SU-DHL-6 (cell line): Measurements from ENCODE around the gene MAP1B.

ENCODE experiments used
- H2AFZ ChIP-seq: fragments of 200-600 bp; sonication (generic); 2 replicates; pipeline ENCODE4 v1.6.1; 2014; ENCODE audit warnings: low read depth, mild to moderate bottlenecking, moderate library complexity, mixed read lengths, antibody characterized with exemption, low read length; ENCODE audit not compliant: severe bottlenecking
- H3F3A ChIP-seq: fragments of 200-600 bp; shearing (Covaris generic); 2 replicates; pipeline ENCODE4 v1.6.0; 2016; ENCODE audit warnings: antibody characterized with exemption, mild to moderate bottlenecking; ENCODE audit not compliant: insufficient read depth
- H3K27ac ChIP-seq: fragments of 200-600 bp; sonication (generic); 2 replicates; pipeline ENCODE4 v1.5.1; 2016; ENCODE audit warnings: low read depth, mild to moderate bottlenecking, low read length, moderate library complexity, mixed read lengths
- H3K27me3 ChIP-seq: fragments of 200-600 bp; sonication (generic), shearing (Covaris generic); 2 replicates; pipeline ENCODE4 v1.6.0; 2014; ENCODE audit warnings: mild to moderate bottlenecking, low read length
- H3K36me3 ChIP-seq: fragments of 200-600 bp; sonication (generic); 2 replicates; pipeline ENCODE4 v1.6.1; 2014; ENCODE audit warnings: mild to moderate bottlenecking, low read length, mixed read lengths
- H3K4me2 ChIP-seq: fragments of 300-600, 200-600 bp; shearing (Covaris generic), sonication (generic); 2 replicates; pipeline ENCODE4 v1.6.0; 2014; ENCODE audit warnings: low read length, low read depth, mild to moderate bottlenecking; ENCODE audit not compliant: poor library complexity, severe bottlenecking
- H3K4me3 ChIP-seq: fragments of 200-600 bp; sonication (generic); 2 replicates; pipeline ENCODE4 v1.5.1; 2014; ENCODE audit warnings: antibody characterized with exemption, low read length, mild to moderate bottlenecking, mixed read lengths; ENCODE audit not compliant: insufficient read depth, poor library complexity, severe bottlenecking
- H3K79me2 ChIP-seq: fragments of 200-600 bp; sonication (generic); 2 replicates; pipeline ENCODE4 v1.6.1; 2014; ENCODE audit warnings: mild to moderate bottlenecking, low read length, moderate library complexity; ENCODE audit not compliant: insufficient read depth
- H3K9ac ChIP-seq: fragments of 200-600 bp; sonication (generic); 2 replicates; pipeline ENCODE4 v1.7.0; 2014; ENCODE audit warnings: mild to moderate bottlenecking, low read length
- H3K9me2 ChIP-seq: fragments of 200-600 bp; sonication (generic); replicated peaks from 2 replicates; pipeline ENCODE4 v1.6.1; 2014; ENCODE audit warnings: low read length; ENCODE audit not compliant: insufficient read depth
- H3K9me3 ChIP-seq: fragments of 200-600 bp; sonication (generic); 2 replicates; pipeline ENCODE4 v1.6.1; 2014; ENCODE audit warnings: low read length, mixed read lengths; ENCODE audit not compliant: insufficient read depth
- H4K20me1 ChIP-seq: fragments of 200-600 bp; sonication (generic); 2 replicates; pipeline ENCODE4 v1.6.1; 2014; ENCODE audit warnings: low read depth, mild to moderate bottlenecking, antibody characterized with exemption, low read length, moderate library complexity, mixed read lengths
- EZH2phosphoT487 ChIP-seq: fragments of 200-600 bp; sonication (generic), shearing (Covaris generic); conservative IDR thresholded peaks from 2 replicates; pipeline ENCODE4 v1.6.1; 2018; ENCODE audit warnings: mild to moderate bottlenecking, antibody characterized with exemption, low read length, moderate library complexity, mixed read lengths
- TF ChIP-seq, protein P1 (sequence below): fragments of 200-600 bp; sonication (generic); IDR thresholded peaks from one replicate; pipeline ENCODE4 v1.5.1; 2017; ENCODE audit warnings: antibody characterized with exemption, mild to moderate bottlenecking, low read length, moderate library complexity; ENCODE audit not compliant: insufficient read depth, poor library complexity, severe bottlenecking

The MAP1B gene

DNA sequence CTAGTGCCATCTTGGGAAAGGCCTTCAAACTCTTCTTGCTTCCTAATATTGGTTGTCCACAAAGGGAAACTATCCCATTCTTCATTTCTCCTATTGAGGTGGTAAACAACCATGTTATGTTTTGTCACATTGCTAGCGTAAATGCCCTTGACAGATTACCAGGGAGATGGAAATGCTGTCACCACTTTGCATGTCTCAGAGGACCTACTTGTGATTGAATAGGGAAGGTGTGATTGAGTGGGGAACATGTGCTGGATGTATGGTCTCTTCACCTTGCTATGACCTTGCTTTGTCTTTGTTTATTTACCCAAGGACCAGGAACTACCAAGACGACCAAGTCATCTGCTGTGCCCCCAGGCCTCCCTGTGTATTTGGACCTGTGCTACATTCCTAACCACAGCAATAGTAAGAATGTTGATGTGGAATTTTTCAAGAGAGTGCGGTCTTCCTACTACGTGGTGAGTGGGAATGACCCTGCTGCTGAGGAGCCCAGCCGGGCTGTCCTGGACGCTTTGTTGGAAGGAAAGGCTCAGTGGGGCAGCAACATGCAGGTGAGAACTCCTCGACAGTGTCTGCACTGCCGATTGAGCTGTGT is 96.1 kb downstream of the MAP1B start:
- H2AFZ ChIP-seq, result no peak overlapping the region
- no peak overlapping the region for H3K4me3 ChIP-seq
- no peak overlapping the region for H3K4me2 ChIP-seq
- H3K79me2 ChIP-seq, result no peaks in the 10 kb centered on the region
- H3K9ac ChIP-seq, result no peak overlapping the region
- TF ChIP-seq, protein P1, sequence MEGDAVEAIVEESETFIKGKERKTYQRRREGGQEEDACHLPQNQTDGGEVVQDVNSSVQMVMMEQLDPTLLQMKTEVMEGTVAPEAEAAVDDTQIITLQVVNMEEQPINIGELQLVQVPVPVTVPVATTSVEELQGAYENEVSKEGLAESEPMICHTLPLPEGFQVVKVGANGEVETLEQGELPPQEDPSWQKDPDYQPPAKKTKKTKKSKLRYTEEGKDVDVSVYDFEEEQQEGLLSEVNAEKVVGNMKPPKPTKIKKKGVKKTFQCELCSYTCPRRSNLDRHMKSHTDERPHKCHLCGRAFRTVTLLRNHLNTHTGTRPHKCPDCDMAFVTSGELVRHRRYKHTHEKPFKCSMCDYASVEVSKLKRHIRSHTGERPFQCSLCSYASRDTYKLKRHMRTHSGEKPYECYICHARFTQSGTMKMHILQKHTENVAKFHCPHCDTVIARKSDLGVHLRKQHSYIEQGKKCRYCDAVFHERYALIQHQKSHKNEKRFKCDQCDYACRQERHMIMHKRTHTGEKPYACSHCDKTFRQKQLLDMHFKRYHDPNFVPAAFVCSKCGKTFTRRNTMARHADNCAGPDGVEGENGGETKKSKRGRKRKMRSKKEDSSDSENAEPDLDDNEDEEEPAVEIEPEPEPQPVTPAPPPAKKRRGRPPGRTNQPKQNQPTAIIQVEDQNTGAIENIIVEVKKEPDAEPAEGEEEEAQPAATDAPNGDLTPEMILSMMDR, result no peak
- TF ChIP-seq EZH2phosphoT487, result no peak
- no peaks in the 10 kb centered on the region for H3K9me3 ChIP-seq
- H3K27ac ChIP-seq, result no peak overlapping the region
- H3K36me3 ChIP-seq, result no peaks in the 10 kb centered on the region
- no peaks in the 10 kb centered on the region for H3K9me2 ChIP-seq
- no peaks in the 10 kb centered on the region for H4K20me1 ChIP-seq
- H3K27me3 ChIP-seq, result no peaks in the 10 kb centered on the region
- no peaks in the 10 kb centered on the region; the same call in 1 of the 2 replicates for H3F3A ChIP-seq

DNA sequence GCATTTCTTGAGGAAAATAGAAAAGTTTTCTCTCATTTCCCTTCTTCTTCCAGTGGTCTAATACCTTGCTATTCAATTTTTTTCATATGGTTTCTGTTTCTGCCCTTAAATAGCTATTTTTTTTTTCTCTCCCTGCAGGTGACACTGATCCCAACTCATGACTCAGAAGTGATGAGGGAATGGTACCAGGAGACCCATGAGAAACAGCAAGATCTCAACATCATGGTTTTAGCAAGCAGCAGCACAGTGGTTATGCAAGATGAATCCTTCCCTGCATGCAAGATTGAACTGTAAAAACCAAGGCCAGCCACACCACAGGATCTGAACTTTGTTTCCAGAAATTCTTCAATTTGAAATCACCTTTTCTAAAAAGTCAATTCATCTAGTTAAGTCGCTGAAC is 97.7 kb downstream of the MAP1B start:
- H3K36me3 ChIP-seq, result no peaks in the 10 kb centered on the region
- H3K27me3 ChIP-seq, result no peaks in the 10 kb centered on the region
- H3F3A ChIP-seq, result no peaks in the 10 kb centered on the region; the same call in 1 of the 2 replicates
- H4K20me1 ChIP-seq, result no peaks in the 10 kb centered on the region
- H2AFZ ChIP-seq, result no peak overlapping the region
- H3K9me2 ChIP-seq, result no peaks in the 10 kb centered on the region
- H3K79me2 ChIP-seq, result no peaks in the 10 kb centered on the region
- H3K9ac ChIP-seq, result no peak overlapping the region
- no peak overlapping the region for H3K4me2 ChIP-seq
- no peaks in the 10 kb centered on the region for H3K9me3 ChIP-seq
- no peak overlapping the region for H3K27ac ChIP-seq
- TF ChIP-seq, protein P1, result no peak
- no peak for TF ChIP-seq EZH2phosphoT487
- no peak overlapping the region for H3K4me3 ChIP-seq

DNA sequence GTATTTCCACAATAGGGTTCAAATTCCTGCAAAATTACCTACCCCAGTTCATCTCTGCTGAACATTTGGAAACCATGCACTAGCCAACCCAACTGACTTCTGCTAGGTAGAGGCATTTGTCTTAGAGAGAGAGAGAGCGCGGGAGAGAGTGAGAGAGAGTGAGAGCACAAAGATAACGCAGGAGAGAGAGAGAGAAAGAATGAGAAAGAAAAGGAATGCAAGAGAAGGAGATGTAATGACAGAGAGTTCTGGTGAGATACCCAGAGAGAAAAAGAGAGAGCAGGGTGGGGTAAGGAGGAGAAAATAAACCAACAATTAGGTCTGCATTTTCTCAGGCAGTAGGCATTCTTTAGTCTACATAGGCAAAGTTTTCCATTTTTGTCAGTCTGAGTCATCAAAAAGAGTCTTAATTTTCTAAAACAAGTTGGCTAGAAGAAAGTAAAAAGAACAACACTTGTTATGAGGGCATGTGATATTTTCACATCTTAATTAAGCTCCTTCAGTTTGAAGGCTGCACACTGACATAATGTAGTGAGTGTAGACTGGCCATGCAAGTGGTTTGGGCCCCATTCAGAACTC is 98.2 kb downstream of the MAP1B start:
- Histone ChIP-seq H3K27ac (no peak overlapping the region), H3K9me2 (no peaks in the 10 kb centered on the region), H3K27me3 (no peaks in the 10 kb centered on the region), H3F3A (no peaks in the 10 kb centered on the region; the same call in 1 of the 2 replicates), H3K4me2 (no peak overlapping the region), H3K36me3 (no peaks in the 10 kb centered on the region), H4K20me1 (no peaks in the 10 kb centered on the region), H3K79me2 (no peaks in the 10 kb centered on the region), H3K9me3 (no peaks in the 10 kb centered on the region), H2AFZ (no peak overlapping the region), H3K9ac (no peak overlapping the region), H3K4me3 (no peak overlapping the region)
- TF ChIP-seq, protein P1, result no peak
- no peak for TF ChIP-seq EZH2phosphoT487
